NB4 (cell line): ENCODE measurements around the gene ST8SIA2.

Experiments used
- POLR2A ChIP-seq: IDR thresholded peaks from 2 replicates; pipeline ENCODE4 v1.6.1; 2011; ENCODE audit warnings: mild to moderate bottlenecking; ENCODE audit not compliant: insufficient read length; ENCODE audit errors: extremely low read depth
- TF ChIP-seq, protein P1 (sequence below): IDR thresholded peaks from one replicate; pipeline ENCODE4 v1.5.1; 2012; ENCODE audit warnings: low read depth, low read length

DNA sequence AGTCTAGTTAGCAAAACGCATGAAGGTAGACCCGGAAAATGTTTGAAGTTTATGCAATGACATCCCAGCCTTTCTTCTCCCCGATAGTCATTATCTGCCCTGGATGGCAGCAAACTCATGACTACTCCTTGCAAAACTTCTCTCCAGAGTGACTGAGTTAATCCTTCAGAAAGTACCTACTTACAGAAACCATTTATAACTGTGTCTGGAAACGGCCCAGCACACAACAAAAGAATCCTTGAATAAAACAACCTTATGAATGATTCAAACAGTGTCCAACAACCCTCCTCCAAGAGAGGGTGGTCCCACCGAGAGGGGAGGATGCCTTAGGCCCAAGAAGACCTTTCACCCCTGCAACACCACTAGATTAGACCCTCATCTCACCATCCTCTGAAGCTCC, 14.2 kb downstream of the ST8SIA2 start:
- TF ChIP-seq, protein P1, sequence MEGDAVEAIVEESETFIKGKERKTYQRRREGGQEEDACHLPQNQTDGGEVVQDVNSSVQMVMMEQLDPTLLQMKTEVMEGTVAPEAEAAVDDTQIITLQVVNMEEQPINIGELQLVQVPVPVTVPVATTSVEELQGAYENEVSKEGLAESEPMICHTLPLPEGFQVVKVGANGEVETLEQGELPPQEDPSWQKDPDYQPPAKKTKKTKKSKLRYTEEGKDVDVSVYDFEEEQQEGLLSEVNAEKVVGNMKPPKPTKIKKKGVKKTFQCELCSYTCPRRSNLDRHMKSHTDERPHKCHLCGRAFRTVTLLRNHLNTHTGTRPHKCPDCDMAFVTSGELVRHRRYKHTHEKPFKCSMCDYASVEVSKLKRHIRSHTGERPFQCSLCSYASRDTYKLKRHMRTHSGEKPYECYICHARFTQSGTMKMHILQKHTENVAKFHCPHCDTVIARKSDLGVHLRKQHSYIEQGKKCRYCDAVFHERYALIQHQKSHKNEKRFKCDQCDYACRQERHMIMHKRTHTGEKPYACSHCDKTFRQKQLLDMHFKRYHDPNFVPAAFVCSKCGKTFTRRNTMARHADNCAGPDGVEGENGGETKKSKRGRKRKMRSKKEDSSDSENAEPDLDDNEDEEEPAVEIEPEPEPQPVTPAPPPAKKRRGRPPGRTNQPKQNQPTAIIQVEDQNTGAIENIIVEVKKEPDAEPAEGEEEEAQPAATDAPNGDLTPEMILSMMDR, result no peak
- no peak for TF ChIP-seq POLR2A
